ENCODE data around the gene ARHGDIB.

GRCh38 chr12:14903386-14904098 is 57.9 kb downstream of the ARHGDIB start:
- TF ChIP-seq POLR2A (IDR thresholded peaks at IDR 0.05) (no peak), CTCF (IDR thresholded peaks at IDR 0.05) (no peak)

Data from tibial nerve (tissue), 3 donors.